ENCODE data around the gene INTS11.

INTS11 gene

DNA sequence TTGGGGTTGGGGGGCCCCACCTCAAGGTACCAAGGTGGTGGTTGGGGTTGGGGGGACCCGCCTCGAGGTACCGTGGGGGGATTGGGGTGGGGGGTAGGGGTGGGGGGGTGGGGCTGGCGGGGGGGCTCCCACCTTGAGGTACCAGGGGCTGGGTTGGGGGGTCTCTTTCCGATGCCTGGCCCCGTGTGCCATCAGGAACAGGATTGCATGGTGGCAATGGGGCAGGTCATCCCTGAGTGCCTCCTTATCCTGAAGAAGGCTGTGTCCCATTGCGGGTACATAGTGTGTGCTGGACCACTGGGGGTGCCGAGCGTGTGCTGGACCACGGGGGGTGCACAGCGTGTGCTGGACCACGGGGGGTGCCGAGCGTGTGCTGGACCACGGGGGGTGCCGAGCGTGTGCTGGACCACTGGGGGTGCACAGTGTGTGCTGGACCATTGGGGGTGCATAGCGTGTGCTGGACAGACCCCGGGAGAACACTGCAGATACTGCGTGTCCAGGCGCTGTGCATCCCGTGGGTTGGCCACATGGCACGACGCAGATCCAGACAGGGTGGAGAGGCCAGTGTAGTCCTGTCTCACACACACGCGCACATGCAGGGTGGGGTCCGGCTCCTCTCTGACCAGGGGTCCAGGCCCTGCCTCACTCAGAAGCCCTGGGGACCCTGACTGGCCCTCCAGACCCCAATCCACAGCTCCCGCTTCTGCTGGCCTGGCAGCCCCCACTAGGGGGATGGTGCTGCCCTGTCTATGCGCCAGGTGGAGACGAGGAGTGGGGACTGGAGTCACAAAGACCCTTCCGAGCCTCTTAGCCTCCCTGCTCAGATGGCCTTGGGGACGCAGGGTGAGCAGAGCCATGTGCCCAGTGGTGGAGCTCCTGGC is 40.0 kb downstream of the INTS11 start:
- no peak for DNase-seq

DNA sequence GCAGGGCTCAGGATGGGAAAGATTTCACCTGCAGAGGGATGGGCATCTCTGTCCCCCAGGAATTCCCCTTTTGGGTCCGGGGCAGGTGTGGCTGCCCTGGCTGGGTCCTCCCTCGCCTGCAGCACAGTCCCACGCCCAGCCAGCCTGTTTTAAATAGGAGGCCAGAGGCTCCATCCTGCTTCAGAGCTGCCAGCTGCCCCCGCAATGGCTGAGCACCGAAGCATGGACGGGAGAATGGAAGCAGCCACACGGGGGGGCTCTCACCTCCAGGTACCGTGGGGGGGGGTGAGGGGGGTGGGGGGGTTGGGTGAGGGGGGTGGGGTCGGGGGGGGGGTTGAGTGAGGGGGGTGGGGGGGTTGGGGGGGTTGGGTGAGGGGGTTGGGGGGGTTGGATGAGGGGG is 40.6 kb downstream of the INTS11 start:
- DNase-seq: no peak

DNA sequence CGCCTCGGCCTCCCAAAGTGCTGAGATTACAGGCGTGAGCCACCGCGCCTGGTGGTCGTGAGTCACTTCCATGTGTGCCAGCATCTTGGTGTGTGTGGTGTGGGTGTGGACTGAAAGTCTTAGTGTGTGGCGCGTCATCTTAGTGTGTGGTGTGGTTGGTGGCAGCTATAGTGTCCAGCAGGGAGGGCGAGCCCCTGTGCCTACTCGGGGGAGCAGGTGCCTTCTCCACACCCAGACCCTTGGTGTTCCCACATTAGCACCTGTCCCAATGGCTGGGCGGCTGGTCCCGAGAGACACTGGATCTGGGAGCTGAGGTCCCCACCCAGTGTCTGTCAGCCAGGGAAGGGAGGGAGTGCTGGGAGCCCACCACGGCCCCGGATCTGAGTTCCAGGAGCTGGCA is 41.5 kb downstream of the INTS11 start:
- DNase-seq: no peak

DNA sequence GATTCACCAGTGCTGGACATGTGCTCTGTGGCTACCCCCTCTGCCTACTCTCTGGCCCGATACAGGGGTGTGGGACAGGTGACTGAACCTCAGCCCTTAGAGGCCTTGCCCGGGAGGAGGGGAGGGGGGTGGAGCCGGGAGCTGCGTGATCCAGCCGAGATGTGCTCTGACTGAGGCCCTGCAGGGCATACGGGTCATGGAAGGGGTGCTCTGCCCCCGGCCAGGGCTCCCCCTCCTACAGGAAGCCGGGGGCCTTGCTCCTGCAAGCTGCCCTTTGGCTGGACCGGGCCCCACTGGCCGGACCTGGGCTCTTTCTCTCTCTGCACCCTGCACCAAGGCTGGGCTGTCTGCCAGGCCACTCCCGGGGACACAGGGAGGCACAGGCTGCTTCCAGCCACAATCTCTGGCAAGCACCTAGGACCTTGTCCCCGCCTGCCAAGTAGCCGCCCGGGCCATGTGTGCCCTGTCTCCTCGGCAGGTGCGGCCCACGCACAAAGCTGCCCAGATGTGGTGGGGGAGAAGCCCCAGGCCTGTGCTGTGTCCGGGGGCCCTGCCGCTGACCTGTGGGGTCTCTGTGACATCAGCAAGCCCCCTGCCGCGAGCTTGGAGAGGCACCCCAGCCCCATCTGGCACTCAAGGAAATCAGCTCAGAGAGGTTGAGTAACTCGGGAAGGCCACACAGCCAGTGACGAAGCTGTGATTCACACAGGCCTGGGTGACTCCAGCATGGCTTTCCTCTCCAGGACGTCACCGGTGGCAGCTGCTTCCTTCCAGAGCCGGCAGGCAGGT is 42.7 kb downstream of the INTS11 start:
- DNase-seq: no peak

DNA sequence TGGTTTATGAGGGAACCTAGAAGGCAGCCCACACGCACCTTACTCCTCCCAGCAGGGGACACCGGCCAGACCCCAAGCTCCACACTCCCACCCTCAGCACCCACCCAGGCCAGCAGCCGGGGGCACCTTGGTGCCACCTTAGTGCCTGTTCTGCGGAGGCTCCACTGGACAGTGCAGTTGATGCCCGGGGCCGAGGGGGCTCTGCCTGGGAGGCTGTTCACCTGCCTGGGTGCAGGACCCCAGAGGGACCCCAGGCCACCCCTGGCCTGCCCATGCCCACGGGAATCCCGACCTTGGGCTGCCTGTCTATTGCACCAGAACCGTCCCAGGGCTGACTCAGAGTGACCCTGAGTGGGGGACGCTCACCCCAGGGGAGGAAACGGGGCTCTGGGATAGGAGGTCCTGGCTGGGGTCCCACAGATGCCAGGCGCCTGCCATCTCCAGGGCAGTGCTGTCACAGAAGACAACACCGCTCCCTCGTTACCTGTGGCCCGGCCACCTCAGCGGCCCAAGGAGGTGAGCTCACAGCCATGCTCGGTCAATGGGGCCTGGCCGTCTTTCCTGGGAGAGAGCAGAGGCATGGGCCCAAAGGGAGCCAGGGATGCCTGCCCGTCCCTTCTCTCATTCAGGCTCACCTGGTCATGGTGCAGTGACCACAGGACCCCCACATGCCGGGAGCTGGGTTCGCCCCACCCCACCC is 43.5 kb downstream of the INTS11 start:
- no peak for DNase-seq

DNA sequence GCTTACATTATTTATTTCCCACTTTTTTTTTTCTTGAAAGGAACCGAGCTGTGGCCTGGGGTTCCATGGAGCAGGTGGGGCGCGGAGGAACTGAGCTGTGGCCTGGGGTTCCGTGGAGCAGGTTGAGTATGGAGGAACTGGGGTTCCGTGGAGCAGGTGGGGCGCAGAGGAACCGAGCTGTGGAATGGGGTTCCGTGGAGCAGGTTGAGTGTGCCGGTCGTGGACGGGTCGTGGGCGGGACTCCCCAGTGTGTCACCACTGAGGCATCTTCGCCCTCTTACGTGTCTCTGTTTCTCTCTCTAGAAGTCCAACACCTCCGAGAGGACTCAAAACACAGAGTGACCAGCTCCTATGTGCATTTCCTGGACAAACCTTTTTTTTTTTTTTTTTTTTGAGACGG is 45.4 kb downstream of the INTS11 start:
- DNase-seq: no peak

DNA sequence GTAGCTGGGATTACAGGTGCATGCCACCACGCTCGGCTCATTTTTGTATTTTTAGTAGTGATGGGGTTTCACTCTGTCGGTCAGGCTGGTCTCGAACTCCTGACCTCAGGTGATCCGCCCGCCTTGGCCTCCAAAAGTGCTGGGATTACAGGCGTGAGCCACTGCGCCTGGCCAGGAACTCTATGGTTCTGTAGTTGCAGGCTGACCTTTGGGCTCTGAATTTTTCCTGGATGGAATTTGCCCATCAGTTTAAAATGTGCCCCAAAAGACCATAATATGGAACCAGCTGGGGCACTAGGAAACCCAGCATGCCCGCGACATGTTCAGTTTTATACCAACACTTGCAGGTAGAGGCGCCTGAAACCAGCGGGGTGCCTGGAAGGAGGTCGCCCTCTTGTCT is 45.8 kb downstream of the INTS11 start:
- DNase-seq: no peak

DNA sequence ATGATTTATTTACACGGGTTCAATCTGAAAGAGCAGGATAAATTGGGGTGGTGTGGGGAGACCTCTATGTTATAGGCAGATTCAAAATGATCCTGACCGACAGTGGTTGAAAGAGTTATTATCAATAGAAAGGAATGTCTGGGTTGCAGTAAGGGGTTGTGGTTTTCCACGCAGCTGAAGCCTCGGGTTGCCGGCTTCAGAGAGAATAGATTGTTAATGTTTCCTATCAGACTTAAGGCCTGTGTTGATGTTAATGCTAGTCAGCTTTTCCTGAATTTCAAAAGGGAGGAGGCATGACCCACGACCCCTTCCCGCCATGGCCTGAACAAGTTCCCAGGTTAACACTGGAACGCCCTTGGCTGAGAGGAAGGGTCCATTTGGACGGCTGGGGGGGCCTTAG is 48.6 kb downstream of the INTS11 start:
- DNase-seq: no peak

DNA sequence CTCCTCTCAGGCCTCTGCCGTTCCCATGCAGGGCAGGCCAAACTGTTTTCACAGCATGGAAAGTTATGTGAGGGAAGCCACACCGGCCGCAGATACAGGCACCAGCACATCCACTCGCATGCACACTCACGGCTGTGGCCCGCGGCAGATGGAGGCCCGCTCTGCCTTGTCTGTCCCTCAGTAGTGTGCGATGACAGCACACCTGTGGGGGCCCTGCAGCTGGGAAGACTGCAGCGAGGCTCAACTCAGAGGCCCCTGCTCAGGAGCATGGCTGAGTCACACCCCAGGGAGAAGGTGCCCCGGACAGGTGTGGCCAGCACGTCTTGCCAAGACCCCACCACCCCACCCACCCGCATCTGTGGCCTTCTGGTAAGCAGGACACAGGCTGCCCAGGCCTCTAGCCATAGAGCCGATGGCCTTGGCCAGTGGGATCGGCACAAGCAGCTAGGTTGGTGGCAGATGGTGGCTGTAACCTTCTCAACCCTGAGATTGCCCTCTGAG is 49.5 kb downstream of the INTS11 start:
- no peak for DNase-seq

DNA sequence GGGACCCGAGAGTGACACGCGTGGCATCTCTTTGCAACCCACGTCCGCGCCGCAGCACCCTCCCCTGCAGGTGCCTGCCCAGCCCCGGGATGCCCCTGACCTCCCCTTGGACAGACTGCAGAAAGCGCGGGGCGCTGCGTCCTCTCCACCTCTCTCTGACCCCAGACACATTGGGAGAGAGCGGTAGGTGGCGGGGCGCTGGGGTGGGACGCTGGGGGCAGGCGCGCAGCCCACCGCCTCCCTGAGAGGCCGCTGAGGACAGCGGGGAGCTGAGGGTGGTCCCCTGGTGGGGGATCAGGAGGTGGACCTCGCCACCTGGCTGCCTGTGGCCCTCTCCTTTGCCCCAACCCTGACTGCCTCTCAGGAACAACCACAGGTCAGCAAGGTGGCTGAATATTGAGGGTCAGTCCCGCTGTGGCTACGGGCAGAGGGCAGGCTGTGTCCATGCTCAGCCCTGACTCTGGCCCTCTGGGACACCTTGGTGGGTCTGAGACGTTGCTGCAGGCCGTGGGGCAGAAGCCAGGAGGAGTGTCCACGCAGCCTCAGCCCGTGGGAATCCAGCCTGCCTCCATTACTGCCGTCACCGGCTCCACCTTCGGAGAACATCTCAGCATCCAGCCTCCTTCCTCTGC is 50.0 kb downstream of the INTS11 start:
- DNase-seq: no peak

DNA sequence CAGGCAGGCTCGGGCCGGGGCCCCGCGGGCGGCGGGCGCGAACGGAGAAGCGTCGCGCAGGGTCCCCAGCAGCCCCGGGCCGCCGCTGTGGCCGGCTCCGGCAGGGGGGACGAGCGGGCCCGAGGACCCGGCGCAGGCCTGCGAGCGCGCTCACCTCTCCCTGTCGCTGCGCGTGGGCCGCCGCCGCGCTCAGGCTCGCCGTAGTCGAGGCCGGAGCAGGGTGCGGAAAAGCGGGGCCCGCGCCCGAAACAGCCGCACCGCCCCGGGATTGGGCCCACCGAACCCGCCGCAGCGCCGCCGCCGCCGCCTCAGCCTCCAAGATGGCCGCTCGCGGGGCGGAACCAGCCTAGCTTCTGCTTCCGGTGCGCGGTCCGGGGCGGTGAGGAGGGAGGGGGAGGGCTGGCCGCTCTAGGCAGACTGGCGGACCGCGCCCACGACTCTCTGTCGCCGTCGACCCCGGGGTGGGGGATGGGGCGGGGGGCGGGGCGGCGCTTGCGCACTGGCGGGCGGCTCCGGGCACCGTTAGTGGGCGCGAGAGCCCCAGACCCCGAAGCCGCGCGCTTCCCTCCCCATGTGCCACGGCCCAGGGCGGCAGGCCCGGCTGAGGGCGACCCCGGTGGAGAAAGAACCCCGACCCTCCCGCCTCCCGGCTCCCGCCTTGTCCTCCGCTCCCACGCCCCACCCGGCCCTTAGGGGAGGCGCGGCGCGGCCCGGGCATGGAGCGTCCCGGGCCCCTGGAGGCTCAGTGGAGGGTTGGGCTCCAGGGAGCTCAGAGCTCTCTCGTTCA is 50.8 kb downstream of the INTS11 start, which contains the start of gene UBE2J2:
TSS of gene UBE2J2 (minus strand) at position 343 of the 787 bp plus-strand sequence. CDS start 5,862 bp downstream, outside the sequence.
- DNase-seq: peak; percentile 70 to 86

DNA sequence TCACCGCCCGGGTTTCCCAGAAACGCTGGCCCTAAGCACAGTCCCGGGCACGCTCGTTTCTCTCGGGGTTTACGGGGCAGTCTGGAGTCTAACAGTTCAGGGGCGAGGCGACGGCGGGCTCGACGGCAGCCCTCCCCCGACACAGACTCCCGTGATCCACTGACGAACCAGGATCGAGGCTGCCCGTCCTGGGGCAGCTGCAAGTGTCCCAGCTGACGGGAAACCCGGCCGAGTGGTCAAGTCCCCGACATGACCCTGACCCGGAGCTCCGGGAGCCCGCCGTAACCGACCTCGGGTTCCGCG is 51.3 kb downstream of the INTS11 start:
- DNase-seq: no peak

DNA sequence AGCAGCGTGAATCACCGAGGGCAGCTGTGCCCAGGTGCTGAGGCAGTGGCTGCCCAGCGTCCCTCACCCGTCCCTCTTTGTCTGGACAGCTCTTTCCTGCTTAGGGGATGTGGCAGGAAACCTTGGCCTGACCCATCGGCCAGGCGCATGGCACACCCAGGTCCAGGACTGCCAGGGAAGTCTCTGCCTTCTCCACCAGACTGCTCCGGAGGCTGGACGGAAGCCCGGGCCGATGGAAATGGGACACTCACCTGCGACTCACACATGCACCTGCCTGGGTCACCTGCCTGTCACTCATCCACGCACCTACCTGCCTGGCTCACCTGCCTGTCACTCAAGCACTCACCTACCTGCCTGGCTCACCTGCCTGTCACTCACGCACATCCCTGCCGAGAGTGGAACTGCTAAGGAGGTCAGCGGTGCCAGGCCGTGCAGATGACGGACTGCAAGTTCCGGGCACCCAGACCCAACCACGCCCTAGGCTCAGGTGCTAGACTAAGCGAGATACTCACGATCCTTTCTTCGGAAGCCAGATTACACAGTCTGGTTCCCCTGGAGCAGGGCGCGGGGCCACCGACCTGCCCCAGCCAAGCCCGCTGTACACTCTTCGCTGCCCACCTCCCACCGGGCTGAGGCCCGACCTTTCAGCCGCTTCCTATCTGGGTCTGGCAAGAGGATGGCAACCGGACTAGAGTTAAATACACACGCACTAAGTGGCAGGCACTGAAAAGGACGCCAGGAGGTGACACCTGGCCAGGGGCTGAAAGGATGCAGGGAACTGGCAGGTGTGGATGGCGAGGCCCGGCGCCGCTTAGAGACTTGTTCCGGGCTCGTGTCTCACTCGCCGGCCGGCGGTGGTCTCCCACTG is 51.9 kb downstream of the INTS11 start:
- DNase-seq: no peak

DNA sequence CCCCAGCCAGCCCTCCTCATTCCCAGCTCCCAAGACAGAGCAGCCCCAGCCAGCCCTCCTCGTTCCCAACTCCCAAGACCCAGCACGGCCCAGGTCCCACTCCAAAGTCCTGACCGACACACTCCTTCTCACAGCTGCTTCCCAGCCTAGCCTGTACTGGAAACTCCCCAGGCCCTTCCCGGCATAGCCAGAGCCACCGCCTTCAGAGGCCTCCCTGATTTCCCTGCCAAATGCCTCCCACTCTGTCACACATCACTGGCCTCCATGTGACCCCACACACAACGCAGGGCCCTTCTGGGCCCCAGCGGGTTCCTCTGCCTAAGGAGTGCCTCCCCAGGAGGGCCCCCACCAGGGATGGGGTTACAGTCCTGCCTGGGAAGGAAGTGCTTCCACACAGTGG is 53.6 kb downstream of the INTS11 start:
- no peak for DNase-seq

DNA sequence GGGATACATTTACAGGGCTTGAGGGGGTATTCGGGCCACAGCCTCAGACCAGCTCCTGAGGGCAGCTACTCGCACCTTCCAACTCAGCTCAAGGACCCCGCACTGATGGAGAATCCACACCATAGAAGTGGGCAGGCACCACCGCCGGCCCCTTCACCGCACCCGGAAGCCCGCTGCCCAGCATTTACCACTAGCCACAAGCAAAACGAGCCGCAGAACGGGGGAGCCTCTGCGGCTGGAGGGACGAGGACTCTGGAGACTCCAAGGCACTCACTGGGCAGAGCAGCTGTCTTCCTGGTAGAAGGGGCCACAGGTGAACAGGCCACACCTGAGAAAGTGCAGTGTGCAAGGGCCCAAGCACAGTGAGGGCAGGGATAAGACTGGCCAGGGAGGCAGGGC is 56.2 kb downstream of the INTS11 start:
- DNase-seq: no peak

DNA sequence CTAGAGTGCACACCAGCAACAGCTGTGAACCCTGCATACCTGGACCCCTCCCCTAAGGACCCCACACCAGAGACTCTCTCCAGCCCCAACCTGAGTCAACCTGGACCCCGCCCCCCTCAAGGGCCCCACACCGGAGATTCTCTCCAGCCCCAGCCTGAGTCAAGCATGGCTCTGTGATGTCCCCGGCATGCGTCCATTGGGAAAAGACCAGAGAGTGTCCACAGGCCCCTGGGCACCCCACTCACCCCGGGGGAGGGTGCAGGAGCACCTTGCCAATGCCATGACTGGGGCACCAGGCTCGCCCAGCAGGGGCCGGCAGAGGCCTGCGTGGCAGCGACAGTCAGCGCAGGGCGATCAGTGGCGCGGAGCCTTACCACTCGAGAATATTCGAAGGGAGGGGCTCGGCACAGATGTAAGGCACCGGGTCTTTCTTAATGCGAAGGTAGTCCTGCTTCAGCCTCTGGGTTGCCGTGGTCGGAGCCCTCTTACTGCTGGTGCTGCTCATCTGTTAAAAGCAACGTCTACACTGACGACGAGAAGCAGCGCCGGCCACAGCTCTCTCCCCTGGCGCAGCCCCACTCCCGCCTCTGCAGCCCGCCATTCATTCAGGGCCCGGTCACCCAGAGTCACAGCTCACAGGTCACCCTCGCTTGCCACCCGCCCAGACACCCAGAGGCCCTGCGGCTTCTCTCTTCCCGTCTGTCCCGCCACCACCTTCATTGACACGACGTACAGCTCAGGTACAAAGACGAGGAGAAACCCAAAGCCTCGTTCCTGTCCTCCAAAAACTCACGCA is 56.8 kb downstream of the INTS11 start:
- DNase-seq: no peak

DNA sequence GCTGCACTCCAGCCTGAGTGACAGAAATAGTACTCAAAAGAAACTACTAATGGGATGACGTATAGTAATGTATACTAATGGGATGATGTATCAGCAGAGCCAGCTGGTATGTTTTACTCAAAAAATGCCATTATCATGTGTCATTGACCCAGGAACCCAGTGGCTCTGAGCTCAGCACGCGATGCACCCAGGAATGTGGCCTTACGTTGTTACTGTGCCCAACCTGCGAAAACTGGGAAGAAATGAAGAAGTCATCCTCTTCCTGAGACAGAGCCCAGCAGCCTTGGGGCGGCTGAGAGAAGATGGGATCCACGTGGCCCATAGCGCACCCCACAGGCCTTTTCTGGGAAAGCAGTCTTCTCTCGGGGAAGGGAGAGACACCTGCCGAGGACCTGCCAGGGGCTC is 59.6 kb downstream of the INTS11 start:
- DNase-seq: no peak

DNA sequence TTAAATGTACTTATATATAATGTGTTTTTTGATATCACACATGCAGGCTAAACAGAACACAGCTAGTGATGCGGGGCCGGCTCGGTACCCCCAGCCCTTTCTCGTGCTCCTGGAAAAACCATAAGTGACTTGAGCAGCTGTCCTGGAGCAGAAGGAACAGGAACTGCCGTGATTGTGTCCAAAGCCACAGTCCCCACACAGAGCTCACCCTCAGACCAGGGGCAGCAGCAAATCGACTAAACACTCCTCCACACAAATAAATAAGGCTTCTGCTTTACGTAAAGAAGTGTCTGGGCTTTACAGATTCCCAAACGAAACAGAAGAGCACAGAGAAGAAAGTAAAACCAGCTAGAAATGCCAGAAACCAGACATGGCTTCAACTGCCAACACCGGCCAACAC is 60.4 kb downstream of the INTS11 start:
- no peak for DNase-seq

DNA sequence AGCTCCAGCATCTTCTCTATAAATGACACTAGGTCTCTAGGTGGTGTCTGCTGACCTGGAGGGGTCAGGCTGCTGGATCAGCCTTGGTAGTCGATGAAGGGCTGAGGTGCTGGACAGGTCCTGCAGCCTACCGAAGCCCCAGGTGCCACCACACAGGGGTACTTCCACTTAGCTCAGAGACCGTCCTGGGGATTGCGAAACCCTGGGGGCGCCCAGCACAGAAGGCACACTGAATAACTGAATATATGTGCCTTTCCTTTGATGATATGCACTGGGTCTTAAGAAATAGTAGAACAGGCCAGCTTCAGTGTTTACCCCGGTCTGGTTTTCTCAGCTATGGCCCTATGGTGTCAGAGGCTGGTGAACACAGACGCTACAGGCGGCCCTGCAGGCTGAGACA is 61.7 kb downstream of the INTS11 start:
- DNase-seq: no peak

DNA sequence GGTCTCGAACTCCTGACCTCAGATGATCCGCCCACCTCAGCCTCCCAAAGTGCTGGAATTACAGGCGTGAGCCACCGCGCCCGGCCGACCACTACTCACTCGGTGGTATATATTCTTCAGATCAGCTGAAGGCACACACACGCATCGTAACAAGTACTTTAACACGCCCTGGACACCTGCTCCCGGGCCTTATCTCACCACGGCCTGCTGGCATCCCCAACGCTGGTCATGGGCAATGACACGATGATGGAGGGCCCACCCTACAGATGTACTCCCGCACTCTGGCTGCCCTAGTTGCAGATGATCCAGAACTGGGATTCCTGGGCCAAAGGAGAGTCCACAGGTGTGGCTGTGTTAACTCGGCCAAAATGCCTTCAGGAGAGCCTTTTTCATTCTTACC is 62.4 kb downstream of the INTS11 start:
- DNase-seq: no peak
